Activated T-cell treated with anti-CD3 and anti-CD28 coated beads for 1 hour (primary cell): Measurements from ENCODE around the gene PTPN1.
"Not testable (repeated sequence)": the region's sequence is repeated elsewhere in the genome, so short reads cannot be mapped to it uniquely, and the experiment has no call there.

Experiments used
- DNase-seq: peaks from one replicate; pipeline ENCODE4 v3.0.0-alpha.2; 2020; ENCODE audit warnings: low read depth

PTPN1 gene

DNA sequence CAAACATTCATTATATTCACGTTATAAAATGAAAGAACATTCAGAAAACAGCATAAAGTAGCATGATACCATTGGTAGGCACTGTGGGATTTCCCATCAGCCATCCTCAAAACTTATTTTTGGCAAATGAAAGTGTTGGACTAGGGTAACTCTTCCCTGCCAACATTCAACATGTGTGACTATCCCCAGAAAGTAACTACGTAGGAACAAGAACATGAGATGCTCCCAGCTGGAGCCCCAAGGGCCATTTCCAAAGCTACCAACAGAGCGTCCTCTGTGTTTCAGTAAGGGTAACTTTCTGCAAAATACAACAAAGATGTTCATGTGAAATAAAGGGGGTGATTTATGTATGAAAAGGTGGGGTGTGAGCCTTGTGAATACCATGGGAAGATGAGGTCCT, 28.4 kb upstream of the PTPN1 start:
- DNase-seq = no peak

DNA sequence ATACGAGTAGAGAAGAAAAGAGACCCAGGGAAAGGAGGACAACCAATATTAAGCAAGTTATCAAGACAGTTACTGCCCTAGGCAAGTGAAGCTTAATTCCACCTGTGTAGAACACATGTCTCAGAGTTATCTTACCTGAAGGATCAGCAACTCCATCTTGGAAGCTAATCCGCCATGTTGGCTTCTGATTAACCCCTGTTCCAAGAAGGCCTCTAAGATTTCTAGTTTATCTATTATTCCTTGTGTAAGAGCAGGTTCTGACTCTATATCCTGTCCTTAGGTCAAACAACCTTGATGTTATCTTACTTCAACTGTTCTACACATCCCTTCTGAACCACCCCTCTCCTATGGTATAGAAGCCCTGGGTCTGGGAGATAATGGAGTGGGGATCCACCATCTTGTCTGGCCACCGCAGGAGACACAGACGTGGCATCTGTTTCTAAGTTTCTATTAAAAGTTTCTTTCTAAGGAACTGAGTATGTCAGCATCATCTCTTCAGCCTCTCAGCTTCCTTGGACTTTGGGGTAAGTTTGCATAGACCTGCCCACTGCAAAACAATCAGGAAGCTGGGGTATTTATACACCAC, 27.7 kb upstream of the PTPN1 start:
- DNase-seq = no peak

DNA sequence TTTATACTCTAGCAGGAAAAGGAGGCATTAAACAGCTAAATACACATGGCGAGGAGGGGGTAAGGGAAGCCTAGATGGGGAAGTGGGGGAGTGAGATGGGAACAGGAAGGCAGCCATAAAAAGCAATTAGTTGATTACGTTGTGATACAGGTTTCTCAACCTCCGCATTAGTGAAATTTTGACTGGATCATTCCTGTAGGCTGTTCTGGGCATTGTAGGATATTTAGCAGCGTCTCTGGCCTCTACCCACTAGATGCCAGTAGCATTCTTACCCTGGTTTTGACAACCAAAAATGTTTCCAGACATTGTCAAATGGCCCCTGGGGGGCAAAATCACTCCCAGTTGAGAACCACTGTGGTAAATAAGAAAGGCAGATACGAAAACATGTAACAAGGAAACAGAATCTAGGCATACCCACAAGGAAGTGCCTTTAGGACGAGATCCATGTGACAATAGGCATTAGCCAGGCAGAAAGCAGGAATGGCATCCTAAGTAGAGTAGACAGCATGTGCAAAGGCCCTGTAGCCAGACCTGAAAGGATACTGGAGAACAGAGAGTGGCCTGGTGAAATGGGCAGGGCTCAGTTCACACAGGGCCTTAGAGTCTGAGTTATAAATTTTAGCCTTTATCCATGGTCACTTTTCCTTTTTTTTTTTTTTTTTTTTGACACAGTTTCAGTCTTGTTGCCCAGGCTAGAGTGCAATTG, 25.8 kb upstream of the PTPN1 start:
- DNase-seq = no peak

- DNase-seq = no peak
These were observed 22.8 kb upstream of the PTPN1 start for GRCh38 chr20:50487397-50487796.

GRCh38 chr20:50488236-50488806, 21.9 kb upstream of the PTPN1 start:
- no peak for DNase-seq

- no peak for DNase-seq
These were observed 19.0 kb upstream of the PTPN1 start for GRCh38 chr20:50491168-50491567.

DNA sequence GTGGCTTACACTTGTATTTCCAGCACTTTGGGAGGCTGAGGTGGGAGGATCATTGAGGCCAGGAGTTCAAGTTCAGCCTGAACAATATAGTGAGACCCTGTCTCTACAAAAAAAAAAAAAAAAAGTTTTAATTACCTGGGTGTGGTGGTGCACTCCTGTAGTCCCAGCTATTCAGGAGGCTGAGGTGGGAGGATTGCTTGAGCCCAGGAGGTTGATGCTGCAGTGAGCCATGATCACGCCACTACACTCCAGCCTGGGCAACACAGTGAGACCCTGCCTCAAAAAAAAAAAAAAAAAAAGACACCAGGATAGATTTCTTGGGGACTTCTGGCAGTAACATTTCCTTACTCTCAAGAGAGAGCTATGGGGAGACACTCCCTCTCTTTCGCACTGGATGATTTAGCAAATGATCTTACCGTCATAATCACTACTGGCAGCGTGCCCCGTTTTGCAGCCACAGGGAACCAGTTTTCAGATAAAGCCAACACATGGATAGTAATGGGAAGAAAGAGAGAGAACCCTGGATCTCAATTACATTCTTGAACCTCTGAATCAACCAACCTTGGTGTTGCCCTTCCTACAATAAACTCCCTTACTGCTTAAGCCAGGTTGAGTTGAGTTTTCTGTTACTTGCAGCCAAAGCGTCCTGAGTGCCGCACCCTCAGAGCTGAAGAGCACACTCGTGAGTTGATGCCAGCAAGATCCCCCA, 18.1 kb upstream of the PTPN1 start:
- DNase-seq = no peak

DNA sequence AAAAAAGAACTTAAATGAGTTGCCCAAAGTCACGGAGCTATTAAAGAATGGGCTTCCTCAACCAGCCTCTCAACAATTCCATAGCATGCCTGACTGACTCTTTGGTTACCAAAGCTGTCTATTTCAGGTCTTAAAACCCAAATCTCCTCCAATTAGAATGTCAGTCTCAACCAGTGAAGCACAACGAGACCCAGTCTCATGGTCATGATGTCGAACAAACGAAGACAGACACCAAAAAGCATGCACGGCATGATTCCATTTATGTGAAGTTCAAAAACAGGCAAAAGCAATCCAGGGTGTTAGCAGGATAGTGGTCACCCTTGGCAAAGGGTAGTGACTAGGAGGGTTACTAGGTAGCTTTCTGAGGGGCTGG, 16.3 kb upstream of the PTPN1 start:
- DNase-seq = no peak

GRCh38 chr20:50494428-50494827, 15.8 kb upstream of the PTPN1 start:
- DNase-seq = no peak

GRCh38 chr20:50496773-50497385, 13.3 kb upstream of the PTPN1 start:
- no peak for DNase-seq

GRCh38 chr20:50498071-50498776, 12.0 kb upstream of the PTPN1 start:
- no peak for DNase-seq

DNA sequence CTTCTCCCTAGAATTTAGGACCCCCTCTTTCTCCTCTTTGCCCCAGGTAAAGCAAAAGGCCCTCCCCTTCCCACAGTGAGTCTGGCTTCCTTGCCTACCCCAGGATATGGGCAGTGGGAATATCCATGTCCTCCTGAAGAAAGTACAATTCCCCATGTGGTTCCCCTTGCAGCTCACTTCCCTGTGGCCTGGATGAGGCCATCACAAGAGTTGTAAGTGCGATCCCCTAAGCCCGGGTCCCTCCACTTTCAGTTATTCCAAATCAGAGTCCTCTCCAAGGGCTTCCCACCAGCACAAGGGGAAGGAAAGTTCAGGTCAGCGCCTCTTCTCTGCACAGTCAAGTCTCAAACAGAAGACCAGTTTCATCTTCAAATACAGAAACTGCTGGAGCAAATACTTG, 10.2 kb upstream of the PTPN1 start:
- DNase-seq = no peak

- DNase-seq = no peak
These were observed 8.0 kb upstream of the PTPN1 start for GRCh38 chr20:50501972-50502745.

DNA sequence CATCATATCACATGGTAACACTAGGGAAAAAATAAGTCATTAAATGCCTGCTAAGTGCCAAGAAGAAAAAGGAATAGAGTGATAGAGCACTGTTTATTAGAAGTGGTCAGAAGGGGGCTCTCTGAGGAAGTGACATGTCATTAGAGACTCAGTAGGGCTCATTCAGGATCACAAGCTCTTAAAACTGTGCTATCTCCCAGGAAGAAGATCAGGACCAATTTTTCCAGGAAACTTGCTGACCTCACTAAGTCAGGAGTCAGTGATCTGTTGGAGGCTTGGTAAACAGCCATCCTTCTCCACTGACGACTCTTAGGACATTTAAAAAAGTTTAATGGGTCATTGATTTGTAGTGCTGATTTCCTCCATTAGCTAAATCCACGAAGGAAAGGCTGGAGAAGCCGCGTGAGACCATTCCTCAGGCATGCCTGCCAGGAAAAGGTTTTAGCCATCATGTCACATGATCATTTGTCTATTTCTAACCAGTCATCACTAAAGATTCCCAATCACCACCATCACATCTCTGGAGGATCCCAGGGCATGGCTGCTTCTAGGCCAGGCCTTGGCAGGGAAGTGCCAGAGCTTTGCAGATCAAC, 5.9 kb upstream of the PTPN1 start:
- DNase-seq = no peak

DNA sequence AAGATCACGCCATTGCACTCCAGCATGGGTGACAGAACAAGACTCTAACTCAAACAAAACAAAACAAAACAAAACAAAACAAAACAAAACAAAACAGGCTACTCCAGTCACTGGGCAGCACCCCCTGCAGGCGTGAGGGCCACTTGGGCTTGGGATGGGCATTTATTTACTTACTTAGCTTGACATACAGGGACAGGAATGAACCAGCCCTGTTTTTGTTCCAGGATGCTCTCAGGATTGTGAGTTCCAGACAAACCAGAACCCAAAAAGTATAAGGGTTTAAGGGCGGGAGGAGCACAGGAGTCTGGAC, 4.0 kb upstream of the PTPN1 start:
- no peak for DNase-seq

DNA sequence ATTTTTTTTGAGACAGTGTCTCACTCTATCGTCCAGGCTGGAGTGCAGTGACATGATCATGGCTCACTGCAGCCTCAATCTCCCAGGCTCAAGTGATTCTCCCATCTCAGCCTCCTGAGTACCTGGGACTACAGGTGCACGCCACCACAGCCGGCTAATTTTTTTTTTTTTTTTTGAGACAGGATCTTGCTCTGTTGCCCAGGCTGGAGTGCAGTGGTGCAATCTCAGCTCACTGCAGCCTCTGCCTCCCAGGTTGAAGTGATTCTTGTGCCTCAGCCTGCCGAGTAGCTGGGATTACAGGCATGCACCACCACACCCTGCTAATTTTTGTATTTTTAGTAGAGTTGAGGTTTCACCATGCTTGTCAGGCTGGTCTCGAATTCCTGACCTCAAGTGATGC, 2.4 kb upstream of the PTPN1 start:
- not testable (repeated sequence) for DNase-seq

DNA sequence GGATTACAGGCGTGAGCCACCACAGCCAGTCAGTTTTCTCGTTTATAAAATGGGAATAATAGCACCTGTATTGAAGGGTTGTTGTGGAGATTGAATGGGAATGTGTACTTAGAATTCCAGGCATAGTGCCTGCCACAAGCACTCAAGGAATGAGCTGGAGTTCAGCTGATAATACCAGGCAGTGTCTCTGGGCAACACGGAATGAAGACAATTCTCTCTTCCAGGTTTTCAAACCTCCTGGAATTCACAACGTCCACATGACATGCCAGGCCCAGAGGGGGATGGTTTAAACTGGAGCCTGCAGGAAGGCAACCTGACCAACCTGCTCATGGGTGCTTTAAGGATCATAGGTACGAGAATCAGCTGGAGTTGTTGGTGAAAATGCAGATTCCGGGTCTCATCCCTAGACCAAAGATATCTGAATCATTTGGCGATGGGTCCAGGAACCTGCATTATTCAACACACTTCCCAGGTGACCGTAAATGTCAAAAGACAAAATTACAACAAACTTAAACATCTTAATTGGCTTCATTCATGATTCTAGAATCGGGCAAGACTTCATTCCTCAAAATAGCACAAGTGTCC, 1.9 kb upstream of the PTPN1 start:
- no peak for DNase-seq

DNA sequence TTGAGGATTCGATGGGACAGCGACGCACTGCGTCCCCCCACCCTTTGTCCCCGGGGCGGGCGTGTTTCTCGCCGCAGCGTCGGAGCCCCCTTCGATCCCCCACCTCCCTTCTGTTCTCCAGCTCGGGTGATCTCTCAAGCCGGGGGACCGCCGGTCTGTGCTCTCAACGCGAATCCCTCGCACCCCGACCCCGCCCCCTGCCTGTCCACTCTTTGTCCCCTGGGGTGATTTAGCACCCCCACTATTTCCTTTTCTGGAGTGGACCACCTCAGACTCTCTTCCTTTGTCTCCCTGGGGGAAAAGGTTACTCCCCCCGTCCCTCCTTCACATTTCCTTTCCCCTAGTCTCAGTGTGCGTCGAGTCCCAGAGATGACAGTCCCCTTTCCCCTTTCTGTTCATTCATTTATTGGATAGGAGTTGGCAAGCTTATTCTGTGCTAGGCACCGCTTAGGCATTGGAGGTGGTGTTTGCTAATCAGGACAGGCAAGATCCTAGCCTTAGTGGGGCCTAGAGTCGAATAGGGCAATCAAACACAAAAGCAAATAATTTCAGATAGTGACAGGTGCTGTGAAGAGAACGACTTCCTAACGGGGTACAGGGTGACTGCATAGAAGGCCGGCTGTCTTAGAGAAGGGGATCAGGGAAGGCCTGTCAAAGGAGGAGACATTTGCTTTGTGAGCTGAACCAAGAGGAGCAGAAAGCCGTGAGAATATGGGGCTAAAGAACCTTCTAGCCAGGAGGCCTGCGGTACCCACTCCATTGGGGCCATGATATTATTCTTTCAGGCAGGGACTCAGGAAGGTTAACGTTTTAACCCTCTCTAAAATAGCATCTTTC, 741 bp downstream of the PTPN1 start:
- DNase-seq = no peak

DNA sequence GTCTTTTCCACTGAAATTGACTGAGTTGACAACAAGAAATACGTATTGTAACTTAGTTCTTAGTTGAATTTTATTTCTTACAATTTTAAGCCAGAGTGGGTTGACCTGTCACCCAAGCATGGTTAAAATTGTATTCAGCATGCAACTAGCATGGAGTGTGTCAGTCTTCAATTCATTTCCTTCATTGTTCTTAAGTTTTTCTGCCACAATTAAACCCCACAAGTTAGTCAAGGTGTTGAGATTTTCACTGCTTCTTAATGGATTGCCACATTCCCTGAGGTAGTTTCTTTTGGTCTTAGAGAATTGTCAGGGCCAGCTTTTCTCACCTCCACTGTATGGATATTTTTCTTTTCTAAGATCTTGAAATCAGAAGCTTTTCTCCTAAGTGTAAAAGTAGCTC, 2.1 kb downstream of the PTPN1 start:
- DNase-seq = no peak
